Motor neuron (in vitro differentiated cells): ENCODE data around the gene TMEM182. TPM values are rescaled to one million over a fixed set of nuclear protein-coding genes. Genes with fewer than 3 reads are reported as not detected.

Experiments used
- total RNA-seq, 8 experiments: library from RNA; unstranded; fragments of 300-600 nt; gene quantifications; 2 replicates each; pipeline versions ENCODE4 v1.2.3 to v1.2.4, GENCODE V29; 2022

The TMEM182 gene
- total RNA-seq, 8 experiments from 2014 or later = 3.1 to 9.3 (median 6.2) TPM

Other genes with a start within 250 kb of the TMEM182 start
- gene SLC9A2, start 142.5 kb upstream of the TMEM182 start, total RNA-seq = 1 to 10 TPM in 2 of 8 experiments, under 1 TPM in 6; 0.13 to 2.9 (median 0.92) TPM